Measurements from ENCODE around the gene SPATA19.

DNA sequence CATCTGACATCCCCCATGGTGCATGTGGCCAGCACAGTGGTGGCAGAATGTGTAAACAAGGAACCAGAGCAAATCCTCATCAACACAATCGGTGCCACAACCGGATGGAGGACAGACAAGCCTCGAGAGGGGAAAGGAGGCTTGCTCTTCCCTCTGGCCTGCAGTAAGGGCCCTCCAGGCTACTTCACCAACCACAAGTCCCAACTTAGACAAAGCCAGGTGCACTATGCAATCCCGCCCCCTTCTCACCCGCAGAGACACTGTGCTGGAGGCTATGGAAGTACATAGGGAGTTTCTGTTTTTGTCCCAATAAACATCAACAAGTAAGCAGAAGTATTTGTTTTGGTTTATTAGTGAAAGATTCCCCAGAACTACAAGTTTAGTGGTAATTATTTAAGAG, 54.3 kb downstream of the SPATA19 start:
- TF ChIP-seq POLR2A (IDR thresholded peaks at IDR 0.05; ENCODE audit: extremely low read depth, insufficient read length) (no peak), MYC (IDR thresholded peaks at IDR 0.05; ENCODE audit: low read depth, low read length) (no peak)
- TF ChIP-seq, protein P1, sequence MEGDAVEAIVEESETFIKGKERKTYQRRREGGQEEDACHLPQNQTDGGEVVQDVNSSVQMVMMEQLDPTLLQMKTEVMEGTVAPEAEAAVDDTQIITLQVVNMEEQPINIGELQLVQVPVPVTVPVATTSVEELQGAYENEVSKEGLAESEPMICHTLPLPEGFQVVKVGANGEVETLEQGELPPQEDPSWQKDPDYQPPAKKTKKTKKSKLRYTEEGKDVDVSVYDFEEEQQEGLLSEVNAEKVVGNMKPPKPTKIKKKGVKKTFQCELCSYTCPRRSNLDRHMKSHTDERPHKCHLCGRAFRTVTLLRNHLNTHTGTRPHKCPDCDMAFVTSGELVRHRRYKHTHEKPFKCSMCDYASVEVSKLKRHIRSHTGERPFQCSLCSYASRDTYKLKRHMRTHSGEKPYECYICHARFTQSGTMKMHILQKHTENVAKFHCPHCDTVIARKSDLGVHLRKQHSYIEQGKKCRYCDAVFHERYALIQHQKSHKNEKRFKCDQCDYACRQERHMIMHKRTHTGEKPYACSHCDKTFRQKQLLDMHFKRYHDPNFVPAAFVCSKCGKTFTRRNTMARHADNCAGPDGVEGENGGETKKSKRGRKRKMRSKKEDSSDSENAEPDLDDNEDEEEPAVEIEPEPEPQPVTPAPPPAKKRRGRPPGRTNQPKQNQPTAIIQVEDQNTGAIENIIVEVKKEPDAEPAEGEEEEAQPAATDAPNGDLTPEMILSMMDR (IDR thresholded peaks at IDR 0.05; ENCODE audit: low read depth, low read length) = no peak

Data from NB4 (cell line).